HEK293T (cell line): ENCODE results near the gene LGI1.
"Not testable (repeated sequence)": the region's sequence is repeated elsewhere in the genome, so short reads cannot be mapped to it uniquely, and the experiment has no call there.

Source experiments
- CTCF ChIA-PET: fragments of 350-600 bp; formaldehyde crosslinking; extraction: SDS; loops from one replicate; lab custom pipeline; 2021; ENCODE audit warnings: antibody characterized with exemption, inconsistent platforms; lab: Yijun Ruan, JAX
- POLR2A ChIA-PET: fragments of 350-600 bp; formaldehyde crosslinking; extraction: SDS; loops from one replicate; lab custom pipeline; 2020; ENCODE audit warnings: antibody characterized with exemption, inconsistent platforms; lab: Yijun Ruan, JAX
- DNase-seq: peaks from one replicate; pipeline ENCODE4 v3.0.0; 2012; ENCODE audit warnings: mixed read lengths; ENCODE audit errors: extremely low spot score
- ARNT ChIP-seq: fragments of 450-650 bp; IDR thresholded peaks from 2 replicates; pipeline ENCODE4 v1.6.1; 2017; ENCODE audit warnings: mild to moderate bottlenecking
- BHLHE40 ChIP-seq: fragments of 450-650 bp; IDR thresholded peaks from 2 replicates; pipeline ENCODE4 v1.6.1; 2016; ENCODE audit warnings: mild to moderate bottlenecking, moderate library complexity, borderline replicate concordance
- CTBP1 ChIP-seq: fragments of 450-650 bp; IDR thresholded peaks from 2 replicates; pipeline ENCODE4 v1.6.1; 2016; ENCODE audit warnings: borderline replicate concordance
- ELF4 ChIP-seq: fragments of 450-650 bp; IDR thresholded peaks from 2 replicates; pipeline ENCODE4 v1.6.1; 2017; ENCODE audit warnings: antibody characterized with exemption
- FOXA1 ChIP-seq: fragments of 450-650 bp; IDR thresholded peaks from 2 replicates; pipeline ENCODE4 v1.6.1; 2016; ENCODE audit warnings: mild to moderate bottlenecking
- FOXK2 ChIP-seq: fragments of 450-650 bp; IDR thresholded peaks from 2 replicates; pipeline ENCODE4 v1.6.1; 2016; ENCODE audit warnings: mild to moderate bottlenecking
- FOXM1 ChIP-seq: fragments of 450-650 bp; IDR thresholded peaks from 2 replicates; pipeline ENCODE4 v1.6.1; 2017; ENCODE audit warnings: mild to moderate bottlenecking, borderline replicate concordance
- HDGF ChIP-seq: fragments of 450-650 bp; IDR thresholded peaks from 2 replicates; pipeline ENCODE4 v1.6.1; 2017; ENCODE audit warnings: antibody characterized with exemption, borderline replicate concordance
- L3MBTL2 ChIP-seq: fragments of 450-650 bp; conservative IDR thresholded peaks from 2 replicates; pipeline ENCODE4 v1.6.1; 2016; ENCODE audit warnings: mild to moderate bottlenecking
- LEF1 ChIP-seq: fragments of 450-650 bp; IDR thresholded peaks from 2 replicates; pipeline ENCODE4 v1.6.1; 2017; ENCODE audit warnings: mild to moderate bottlenecking, borderline replicate concordance
- NFRKB ChIP-seq: fragments of 450-650 bp; IDR thresholded peaks from 2 replicates; pipeline ENCODE4 v1.6.1; 2016; ENCODE audit warnings: mild to moderate bottlenecking, moderate library complexity
- PKNOX1 ChIP-seq: fragments of 450-650 bp; IDR thresholded peaks from 2 replicates; pipeline ENCODE4 v1.6.1; 2016
- SP1 ChIP-seq: fragments of 450-650 bp; IDR thresholded peaks from 2 replicates; pipeline ENCODE4 v1.6.1; 2017
- SUZ12 ChIP-seq: fragments of 450-650 bp; IDR thresholded peaks from 2 replicates; pipeline ENCODE4 v1.6.1; 2016; ENCODE audit warnings: mild to moderate bottlenecking
- TARDBP ChIP-seq: fragments of 450-650 bp; IDR thresholded peaks from 2 replicates; pipeline ENCODE4 v1.6.1; 2016
- ZNF384 ChIP-seq: fragments of 450-650 bp; IDR thresholded peaks from 2 replicates; pipeline ENCODE4 v1.6.1; 2016

The LGI1 gene

GRCh38 chr10:93821051-93821772, 63.5 kb downstream of the LGI1 start:
- CTCF ChIA-PET, result interaction anchor here (0.7 to 2.0 kb wide), 6 partner anchors 32 to 1535 kb away, joined by 3 to 8 read pairs (median 3); no protein-coding TSS in a partner anchor
- no peak for DNase-seq
- POLR2A ChIA-PET, result no interaction called here
- TF ChIP-seq FOXA1 (no peak), CTBP1 (no peak), ZNF384 (no peak), L3MBTL2 (no peak), LEF1 (no peak), PKNOX1 (no peak), SP1 (no peak)

DNA sequence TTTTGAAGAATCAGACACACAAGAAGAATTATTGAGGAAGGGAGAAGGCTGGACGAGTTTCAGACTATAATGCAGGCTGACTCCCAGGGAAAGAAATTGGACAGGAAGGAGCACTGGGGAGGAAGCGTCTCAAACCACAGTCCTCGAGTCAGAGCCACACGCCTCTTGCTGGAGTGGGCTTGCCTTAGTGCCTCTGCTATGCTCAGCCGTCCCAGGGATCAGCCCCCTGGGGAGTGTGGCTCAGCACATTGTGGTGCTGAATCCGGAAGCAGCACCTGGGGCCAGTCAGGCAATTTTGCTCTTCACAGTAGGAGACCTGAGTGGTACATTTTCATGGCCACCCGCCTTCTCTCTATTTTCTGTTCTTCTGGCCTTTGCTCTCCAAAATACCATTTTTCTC, 68.6 kb downstream of the LGI1 start:
- peak; percentile 28 for DNase-seq
- TF ChIP-seq FOXK2, result no peak
- no peak for TF ChIP-seq SP1
- TF ChIP-seq NFRKB, result no peak
- no peak for TF ChIP-seq PKNOX1
- TF ChIP-seq HDGF, result no peak
- TF ChIP-seq BHLHE40, result no peak
- no peak for TF ChIP-seq L3MBTL2
- CTCF ChIA-PET, result no interaction called here
- POLR2A ChIA-PET, result no interaction called here

DNA sequence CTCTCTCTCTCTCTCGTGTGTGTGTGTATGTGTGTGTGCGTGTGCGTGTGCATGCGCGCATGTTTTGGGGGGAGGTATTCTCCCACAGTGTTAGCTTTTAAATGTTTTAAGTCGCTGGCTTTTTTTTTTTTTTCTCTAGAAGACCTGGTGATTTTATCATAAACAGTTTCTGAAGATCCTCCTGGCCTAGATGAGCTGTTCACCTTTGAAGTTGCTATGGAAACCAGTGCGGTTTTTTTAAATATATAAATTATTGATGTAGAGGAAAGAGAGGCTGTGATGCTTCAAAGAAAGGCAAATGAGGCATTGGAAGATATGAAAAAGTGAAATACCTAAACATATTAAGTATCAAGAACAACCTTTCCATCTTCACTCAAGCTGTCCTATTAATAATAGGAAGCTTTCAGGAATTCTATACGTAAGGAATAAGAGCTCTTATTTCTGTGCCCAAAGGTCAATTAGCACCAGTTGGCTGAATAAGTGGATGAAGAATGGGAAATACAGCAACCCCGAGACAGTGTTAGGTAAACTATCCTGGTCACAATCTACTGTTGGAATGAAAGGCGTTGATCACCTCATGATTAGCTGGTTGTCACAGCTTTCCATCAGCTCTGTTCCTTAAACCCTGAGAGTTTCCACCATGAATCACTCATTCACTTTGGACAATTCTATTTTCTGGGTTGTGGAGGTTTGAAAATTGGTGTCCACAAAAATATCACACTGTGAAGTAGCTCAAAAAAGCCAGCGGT, 69.5 kb downstream of the LGI1 start:
- ChIA-PET POLR2A (no interaction called here), CTCF (interaction anchor here (1.3 kb wide), 1 partner anchor 82 kb away, joined by 3 read pairs; no protein-coding TSS in a partner anchor)
- DNase-seq, result no peak
- TF ChIP-seq CTBP1, result no peak

DNA sequence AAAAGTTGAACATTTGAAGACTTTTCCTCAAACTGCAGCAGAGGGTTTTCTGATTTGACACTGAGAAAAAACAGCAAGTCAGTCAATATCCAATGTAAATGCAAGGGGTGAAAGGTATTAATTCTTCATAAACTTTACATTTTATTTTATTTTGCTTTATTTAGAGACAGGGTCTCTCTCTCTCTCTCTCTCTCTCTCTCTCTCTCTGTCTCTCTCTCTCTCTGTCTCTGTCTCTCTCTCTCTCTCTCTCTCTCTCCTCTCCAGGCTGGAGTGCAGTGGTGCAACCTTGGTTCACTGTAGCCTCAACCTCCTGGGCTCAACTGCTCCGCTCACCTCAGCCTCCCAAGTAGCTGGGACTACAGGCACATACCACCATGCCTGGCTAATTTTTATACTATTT, 73.3 kb downstream of the LGI1 start:
- POLR2A ChIA-PET, CTCF ChIA-PET: not testable (repeated sequence)

GRCh38 chr10:93835770-93836169, 78.0 kb downstream of the LGI1 start:
- POLR2A ChIA-PET, result no interaction called here
- TF ChIP-seq SP1 (no peak), SUZ12 (no peak), BHLHE40 (no peak), LEF1 (no peak), NFRKB (no peak), HDGF (no peak), PKNOX1 (no peak), TARDBP (no peak), ELF4 (no peak), CTBP1 (no peak), ZNF384 (no peak), FOXM1 (no peak), L3MBTL2 (no peak), ARNT (no peak), FOXK2 (no peak), FOXA1 (no peak)
- DNase-seq, result no peak
- CTCF ChIA-PET, result no interaction called here

More for the DNA sequence above, 73.3 kb downstream of the LGI1 start:
- DNase-seq, result not testable (repeated sequence)

DNA sequence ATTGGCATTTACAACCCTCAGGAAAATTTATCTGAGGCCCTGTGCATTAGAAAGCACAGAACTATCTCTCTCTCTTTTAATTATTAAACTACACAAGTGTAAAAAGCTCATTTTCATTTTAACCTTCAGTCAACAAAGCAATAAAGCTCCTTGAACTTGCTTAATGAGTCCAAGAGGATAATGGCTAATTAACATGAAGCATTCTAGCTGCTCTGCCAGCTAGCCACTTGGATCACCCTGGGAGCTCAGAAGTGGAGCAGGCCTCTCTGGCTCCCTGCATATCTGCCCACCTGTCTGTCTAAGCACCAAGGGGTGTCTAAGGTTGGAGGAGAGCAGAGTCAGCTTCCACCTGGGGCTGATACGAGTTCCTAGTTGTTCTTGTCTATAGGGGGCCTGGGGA, 80.1 kb downstream of the LGI1 start:
- CTCF ChIA-PET, result no interaction called here
- no peak for DNase-seq
- TF ChIP-seq FOXK2, result no peak
- TF ChIP-seq LEF1, result no peak
- POLR2A ChIA-PET, result no interaction called here

DNA sequence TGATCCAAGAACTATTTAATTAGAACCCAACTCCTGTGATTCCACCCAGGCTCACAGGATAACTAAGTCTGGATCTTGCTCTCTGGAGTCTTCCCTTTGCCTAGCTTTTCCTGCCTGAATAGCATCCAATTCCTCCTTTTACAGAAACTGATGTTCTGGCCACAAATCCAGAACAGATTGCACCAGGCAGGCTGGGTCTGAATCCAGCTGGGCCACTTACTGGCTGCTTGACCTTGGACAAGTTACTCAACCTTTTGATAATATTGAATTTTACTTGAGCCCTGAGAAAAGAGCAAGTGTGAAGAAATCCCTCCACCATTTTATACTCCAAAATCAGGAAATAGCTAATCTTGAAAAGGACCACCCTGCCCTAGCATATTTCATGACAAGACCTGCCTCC, 80.5 kb downstream of the LGI1 start:
- POLR2A ChIA-PET, result no interaction called here
- no peak for DNase-seq
- CTCF ChIA-PET, result interaction anchor here (0.6 kb wide), 1 partner anchor 451 kb away, joined by 3 read pairs; no protein-coding TSS in a partner anchor
- no peak for TF ChIP-seq L3MBTL2
- TF ChIP-seq ZNF384, result no peak
